ENCODE results near the gene GABRA4. TPM values are rescaled to one million over a fixed set of nuclear protein-coding genes. Genes with fewer than 3 reads are reported as not detected.

Gene GABRA4
- total RNA-seq, 1 donor from 2014 or later = not detected

- no peak for DNase-seq (ENCODE audit: low spot score)
Observed at GRCh38 chr4:46979283-46979682, 14.1 kb downstream of the GABRA4 start.

DNA sequence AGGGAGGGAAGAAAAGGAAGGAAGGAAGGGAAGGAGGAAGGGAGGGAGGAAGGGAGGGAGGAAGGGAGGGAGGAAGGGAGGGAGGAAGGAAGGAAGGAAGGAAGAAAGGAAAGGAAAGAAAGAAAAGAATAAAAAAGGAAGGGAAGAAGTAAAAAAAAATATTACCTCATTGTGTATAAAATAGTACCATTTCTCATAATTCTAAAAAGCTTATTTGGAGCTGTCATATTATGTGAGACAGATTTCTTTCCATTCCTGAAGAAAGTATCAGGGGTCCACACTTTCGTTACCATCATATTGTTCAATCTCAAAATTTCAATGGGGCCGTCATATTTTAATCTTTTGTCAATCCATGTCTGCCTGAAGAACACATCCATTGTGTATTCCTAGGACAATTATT is 16.1 kb downstream of the GABRA4 start:
- no peak for DNase-seq (ENCODE audit: low spot score)

DNA sequence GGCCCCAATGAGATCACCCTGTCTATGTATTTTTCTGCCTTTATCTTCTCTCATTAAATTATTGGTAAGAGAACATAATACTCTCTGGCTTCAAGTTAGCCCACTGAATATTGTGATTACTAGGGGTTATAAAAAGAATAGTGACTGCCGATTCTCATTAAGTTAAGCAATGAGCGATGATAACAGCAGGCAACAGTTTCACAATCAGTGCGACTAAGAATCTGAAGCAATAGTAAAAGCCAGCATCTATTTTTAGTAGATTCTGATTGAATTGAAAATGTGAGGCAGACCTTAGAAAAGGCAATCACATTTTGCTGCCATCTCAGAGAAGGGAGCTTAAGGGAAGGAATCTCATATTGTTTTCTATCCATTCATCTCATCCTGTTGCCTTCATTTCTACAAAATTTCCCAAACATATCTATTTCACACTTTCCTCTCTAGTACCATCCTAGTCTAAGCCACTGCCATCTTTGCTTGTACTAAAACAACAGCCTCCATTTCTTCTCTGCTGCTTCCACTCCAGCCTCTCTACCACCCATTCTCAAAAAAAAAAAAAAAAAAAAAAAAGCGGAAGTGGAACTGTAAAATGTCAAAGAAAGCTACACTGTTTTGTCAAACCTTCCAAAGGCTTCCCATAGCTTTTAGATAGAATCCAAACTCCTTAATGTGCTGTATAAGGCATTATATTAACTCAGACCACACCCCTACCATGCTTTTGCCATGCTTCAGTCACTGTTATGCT is 17.4 kb downstream of the GABRA4 start:
- no peak for DNase-seq (ENCODE audit: low spot score)

DNA sequence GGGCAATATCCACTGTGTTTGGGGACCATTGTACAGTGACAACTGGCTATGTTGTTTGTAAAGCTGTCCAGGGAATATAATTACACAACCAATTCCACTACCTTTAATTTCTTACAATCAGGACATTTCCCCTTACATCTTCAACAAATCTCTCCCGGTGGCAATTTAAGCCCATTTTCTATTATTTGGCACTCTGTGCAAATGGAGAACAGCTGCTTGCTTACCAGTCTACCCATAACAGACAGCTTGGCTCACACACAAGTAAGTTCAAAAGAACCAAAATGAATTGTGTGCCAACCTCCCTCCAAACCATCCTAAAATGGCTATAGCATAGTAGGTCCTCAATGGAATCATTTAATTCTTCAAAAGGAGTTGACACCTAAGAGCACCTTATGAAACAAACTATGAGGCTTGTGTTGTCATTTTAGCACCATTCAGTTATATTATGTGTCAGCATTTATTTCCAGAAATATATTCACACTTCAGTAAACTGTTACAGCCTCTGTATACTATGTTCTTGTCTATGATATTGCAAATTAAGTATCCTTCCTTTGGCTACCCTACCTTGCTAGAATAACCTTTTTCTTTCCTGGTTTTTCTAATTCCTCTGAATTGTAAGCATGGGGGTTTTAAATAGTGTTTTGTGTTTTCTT is 18.4 kb downstream of the GABRA4 start:
- no peak for DNase-seq (ENCODE audit: low spot score)

DNA sequence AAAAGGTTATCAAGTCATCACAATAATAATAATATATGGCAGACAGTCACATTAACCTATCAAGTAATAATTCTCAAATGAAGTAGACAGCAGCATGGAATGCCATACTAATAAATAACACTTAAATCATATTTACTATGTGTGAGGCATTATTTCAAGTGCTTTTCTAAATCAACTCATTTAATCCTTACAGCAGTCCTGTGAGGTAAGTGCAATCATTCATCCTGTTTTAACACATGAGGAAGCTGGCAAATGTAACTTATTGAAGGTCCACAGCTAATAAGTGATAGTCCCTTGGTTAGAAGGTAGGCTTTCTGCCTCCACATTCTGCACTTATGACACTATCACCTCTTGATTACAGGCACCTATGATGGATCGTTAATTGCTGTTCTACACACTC is 24.5 kb downstream of the GABRA4 start:
- no peak for DNase-seq (ENCODE audit: low spot score)

DNA sequence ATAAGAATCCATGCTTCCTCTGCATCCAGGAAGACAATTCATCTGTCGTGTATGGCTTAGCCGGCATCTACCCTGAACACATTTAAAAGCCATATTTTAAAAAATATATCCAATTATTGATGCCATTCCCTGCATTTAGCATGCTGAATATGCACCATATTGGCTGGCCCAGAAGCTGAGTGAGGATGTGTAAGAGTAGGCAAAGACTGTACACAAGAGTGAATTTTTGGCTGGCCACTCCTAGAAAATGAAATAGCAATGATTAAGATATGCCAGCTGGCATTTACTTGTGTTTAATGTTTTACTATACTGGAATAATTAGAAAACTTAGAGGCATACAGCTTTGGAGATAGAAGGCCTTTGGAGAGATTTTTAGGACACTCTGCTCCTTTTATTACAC is 25.8 kb downstream of the GABRA4 start:
- DNase-seq (ENCODE audit: low spot score) = no peak

DNA sequence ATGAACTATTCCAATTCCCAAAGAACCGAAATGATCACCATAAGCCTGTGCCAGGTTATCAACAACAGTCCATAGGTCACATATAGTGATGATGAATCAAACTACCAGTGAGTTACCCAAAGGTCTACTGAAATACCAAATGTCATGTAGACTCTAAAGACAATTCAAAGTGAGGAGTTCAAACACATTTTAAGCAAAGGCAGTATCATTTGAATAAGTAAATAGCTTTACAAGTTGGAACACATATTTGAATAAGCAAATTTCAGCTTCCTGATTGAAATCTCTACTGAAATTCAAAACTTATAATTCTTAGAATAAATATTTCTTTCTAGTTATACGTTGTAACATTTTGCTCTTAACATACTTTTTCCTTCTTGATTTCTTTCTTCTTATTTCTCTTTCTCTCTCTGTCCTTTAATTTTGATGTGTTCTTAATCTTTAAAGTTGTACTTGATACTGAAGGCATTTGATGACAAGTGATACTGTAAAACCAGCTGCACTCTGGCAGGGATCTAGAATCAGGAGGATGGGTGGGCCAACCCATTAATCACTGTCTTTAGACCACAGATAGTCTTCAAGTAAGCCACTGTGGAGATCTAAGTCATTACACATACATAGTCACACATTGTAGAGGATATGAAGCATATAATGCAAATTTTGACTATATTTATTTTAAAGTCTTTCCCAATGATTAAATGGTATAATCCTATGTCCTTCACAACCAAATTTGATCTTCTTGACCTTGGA is 34.5 kb downstream of the GABRA4 start:
- no peak for DNase-seq (ENCODE audit: low spot score)

DNA sequence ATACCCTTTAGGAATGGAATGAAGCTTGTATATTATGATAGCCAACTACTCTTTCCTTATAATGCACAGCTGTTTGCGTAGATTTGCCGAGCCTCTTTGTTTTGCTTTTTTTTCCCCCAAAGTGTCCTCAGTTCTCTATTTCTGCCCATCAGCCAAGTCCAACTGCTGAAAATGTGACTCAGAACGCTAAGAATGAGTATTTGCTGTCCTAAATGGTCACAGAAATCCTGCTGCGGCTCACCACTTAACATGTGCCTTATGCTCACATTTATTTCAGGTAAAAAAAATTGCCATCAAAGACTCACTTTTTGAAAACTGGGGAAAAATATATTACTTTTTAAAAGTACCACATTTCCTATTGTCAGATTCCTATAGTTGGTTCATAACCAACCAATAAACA is 36.9 kb downstream of the GABRA4 start:
- DNase-seq (ENCODE audit: low spot score) = no peak

- no peak for DNase-seq (ENCODE audit: low spot score)
Observed at GRCh38 chr4:46955601-46956000, 37.8 kb downstream of the GABRA4 start.

- no peak for DNase-seq (ENCODE audit: low spot score)
Observed at GRCh38 chr4:46954643-46955042, 38.7 kb downstream of the GABRA4 start.

- no peak for DNase-seq (ENCODE audit: low spot score)
Observed at GRCh38 chr4:46953564-46953963, 39.8 kb downstream of the GABRA4 start.

DNA sequence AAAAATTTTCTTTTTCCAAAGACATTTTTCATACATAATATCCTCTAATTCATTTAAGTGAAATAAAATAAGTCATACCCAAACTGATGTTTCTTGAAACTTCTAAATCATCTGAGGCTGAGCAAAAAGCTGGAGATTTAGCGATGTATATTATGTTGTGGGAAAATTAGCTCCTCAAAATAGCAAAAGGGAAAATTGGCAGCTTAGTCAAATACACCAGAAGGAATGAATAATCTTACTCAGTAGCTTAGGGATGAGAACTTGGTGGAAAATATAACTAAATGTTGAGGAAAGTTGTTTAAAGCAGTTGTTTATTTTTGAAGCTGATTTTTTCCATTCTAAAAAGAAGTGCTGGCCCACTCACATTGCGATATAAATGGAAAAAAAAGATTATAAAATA is 40.9 kb downstream of the GABRA4 start:
- no peak for DNase-seq (ENCODE audit: low spot score)

DNA sequence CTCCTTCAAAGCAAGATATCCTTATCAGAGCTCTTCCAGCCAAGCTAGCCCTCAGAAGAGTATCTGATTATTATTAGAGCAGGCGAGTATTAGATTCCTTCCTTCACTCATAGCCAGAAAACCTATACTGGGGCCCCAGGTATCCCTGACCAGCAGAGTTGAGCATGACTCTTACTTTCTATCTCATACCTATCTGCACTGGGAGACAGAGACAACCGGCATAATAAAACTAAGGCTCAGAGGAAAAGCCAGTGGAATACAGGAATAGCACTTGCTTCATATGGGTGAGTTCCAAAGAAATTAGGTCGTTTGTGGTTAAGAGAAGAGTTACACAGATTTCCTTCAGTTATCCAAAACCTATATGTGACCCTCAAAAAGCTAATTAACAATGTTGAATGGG is 42.6 kb downstream of the GABRA4 start:
- DNase-seq (ENCODE audit: low spot score) = no peak

DNA sequence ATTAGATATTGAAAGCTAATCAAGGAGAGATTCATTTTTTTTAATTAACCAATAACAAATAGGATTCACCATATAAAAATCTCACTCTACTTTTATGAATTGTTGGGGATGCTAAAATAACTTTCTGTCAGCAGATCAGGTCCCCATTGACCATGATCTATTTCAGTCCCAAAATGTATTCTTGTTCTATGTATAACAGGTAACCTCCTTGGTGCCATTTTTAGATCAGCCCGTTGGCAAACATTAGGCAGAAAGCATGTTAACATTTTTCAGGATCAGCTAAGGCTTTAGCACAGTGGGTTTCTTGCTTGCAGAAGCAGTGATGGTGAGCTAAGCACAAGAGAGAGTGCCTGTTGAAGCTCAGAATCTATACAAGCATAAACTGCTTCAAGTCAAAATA is 43.6 kb downstream of the GABRA4 start:
- no peak for DNase-seq (ENCODE audit: low spot score)

DNA sequence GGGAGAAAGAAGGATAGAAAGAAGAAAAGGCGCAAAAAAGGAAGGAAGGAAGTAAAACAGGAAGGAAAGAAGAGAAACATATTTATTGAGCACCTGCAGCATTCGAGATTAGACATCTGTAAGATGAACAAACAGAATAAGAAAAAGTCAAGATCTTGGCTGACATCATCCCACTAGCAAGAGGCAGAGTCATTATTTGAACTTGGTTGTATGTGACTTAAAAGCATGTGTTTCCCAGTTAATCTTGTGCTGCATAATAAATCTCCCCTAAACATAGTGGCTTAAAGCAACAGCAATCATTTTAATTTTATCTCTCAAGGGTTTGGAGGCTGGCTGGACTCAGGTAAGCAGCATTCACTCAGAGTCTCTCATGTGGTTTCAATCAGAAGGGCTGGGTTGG is 45.8 kb downstream of the GABRA4 start:
- no peak for DNase-seq (ENCODE audit: low spot score)

GRCh38 chr4:46946919-46947536 is 46.4 kb downstream of the GABRA4 start:
- DNase-seq (ENCODE audit: low spot score) = no peak

GRCh38 chr4:46945062-46945461 is 48.3 kb downstream of the GABRA4 start:
- DNase-seq (ENCODE audit: low spot score) = no peak

- no peak for DNase-seq (ENCODE audit: low spot score)
Observed at GRCh38 chr4:46944345-46944744, 49.0 kb downstream of the GABRA4 start.

- no peak for DNase-seq (ENCODE audit: low spot score)
Observed at GRCh38 chr4:46937493-46937892, 55.9 kb downstream of the GABRA4 start.

- no peak for DNase-seq (ENCODE audit: low spot score)
Observed at GRCh38 chr4:46934726-46935125, 58.7 kb downstream of the GABRA4 start.

- DNase-seq (ENCODE audit: low spot score) = no peak
Observed at GRCh38 chr4:46933686-46934085, 59.7 kb downstream of the GABRA4 start.

DNA sequence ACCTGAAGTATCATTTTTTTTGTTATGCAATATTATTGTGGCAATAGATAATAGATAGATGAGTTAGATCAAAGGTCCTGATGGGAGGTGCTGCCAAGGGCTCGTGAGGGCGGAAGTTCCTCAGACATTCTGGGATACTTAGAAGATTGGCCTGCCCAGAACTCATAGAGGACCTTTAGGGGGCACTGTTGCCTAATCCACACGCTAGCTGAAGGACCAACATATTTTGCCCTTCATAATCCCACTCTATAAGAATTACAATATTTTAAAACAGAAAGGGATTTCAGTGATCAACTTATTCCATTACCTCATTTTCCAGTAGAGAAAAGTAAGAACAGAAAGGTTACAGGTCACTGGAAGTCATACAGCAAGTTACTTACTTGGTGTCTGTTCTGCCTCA is 61.4 kb downstream of the GABRA4 start:
- no peak for DNase-seq (ENCODE audit: low spot score)

DNA sequence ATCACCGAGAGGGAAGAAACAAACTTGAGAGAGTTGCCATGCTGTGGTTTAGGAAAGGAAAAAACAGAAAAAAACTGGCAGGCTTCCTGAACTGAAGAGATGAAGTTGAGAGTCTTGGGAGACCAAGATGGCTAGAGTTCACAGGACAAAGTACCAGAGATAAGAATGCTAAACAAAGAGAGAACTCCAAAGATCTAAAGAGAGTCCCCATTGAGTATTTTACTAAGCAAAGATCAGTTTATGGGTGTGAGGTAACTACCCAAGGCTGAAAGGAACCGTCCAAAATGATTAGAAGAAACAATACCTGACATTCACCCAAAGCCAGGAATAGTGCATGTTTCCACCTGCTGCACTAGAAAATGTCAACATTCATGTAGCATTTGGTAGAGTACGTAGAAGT is 62.5 kb downstream of the GABRA4 start:
- DNase-seq (ENCODE audit: low spot score) = no peak
